ENCODE results near the gene GADD45B.

DNA sequence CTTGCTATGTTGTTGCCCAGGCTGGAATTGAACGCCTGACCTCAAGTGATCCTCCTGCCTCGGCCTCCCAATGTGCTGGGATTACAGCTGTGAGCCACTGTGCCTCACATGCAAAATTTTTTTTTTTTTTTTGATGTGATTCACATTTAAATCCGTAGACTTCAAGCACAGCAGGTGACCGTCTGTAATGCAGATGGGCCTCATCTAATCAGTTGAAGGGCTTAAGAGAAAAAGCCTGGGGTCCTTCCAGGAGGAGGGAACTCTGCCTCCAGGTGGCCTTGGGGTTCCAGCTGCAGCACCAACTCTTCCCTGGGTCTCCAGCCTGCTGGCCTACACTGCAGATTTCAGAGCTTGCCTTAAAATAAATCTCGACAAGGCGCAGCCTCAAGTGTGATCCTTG, 43.6 kb downstream of the GADD45B start:
- TF ChIP-seq, protein P1, sequence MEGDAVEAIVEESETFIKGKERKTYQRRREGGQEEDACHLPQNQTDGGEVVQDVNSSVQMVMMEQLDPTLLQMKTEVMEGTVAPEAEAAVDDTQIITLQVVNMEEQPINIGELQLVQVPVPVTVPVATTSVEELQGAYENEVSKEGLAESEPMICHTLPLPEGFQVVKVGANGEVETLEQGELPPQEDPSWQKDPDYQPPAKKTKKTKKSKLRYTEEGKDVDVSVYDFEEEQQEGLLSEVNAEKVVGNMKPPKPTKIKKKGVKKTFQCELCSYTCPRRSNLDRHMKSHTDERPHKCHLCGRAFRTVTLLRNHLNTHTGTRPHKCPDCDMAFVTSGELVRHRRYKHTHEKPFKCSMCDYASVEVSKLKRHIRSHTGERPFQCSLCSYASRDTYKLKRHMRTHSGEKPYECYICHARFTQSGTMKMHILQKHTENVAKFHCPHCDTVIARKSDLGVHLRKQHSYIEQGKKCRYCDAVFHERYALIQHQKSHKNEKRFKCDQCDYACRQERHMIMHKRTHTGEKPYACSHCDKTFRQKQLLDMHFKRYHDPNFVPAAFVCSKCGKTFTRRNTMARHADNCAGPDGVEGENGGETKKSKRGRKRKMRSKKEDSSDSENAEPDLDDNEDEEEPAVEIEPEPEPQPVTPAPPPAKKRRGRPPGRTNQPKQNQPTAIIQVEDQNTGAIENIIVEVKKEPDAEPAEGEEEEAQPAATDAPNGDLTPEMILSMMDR (conservative IDR thresholded peaks at IDR 0.05; ENCODE audit: low read depth, low read length), result no peak
- TF ChIP-seq EZH2 (IDR thresholded peaks at IDR 0.05; ENCODE audit: borderline replicate concordance, low read depth, low read length, poor library complexity, severe bottlenecking), result no peak

All from A673 (cell line).